ENCODE data around the gene ANKRD23.
"Not testable (repeated sequence)": the region's sequence is repeated elsewhere in the genome, so short reads cannot be mapped to it uniquely, and the experiment has no call there.

Gene ANKRD23

DNA sequence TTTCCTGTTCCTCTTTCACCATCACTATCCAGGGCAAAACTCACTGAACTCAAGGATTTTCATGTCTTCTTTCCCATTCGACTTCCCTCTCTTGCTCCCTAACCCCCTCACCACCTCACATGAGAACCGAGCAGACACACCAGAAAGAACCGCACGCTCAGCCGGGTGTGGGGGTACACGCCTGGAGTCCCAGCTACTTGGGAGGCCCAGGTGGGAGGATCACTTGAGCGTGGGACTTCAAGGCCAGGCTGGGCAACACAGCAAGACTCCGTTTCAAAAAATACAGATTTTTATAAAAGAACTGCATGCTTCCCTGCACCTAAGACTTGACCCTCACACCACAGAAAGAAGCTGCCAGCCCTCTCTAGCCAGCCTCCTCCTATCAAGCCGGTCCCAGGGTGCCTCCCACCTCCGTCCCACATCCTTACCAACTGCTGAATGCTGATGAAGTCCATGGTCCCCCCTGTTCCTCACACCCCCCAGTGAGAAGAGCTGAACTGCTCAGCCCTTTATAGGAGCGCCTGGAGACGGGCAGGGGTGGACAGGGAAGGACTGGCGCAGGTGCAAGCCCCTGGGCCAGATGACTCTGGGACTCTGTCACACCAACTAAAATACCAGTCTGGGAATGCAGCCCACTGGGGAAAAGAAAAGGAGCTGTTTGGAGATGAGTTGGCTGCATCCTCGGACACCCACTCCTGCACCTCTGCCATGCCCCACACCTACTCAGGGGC lies at the start of gene ANKRD23:
Gene ANKRD23 (minus strand): TSS at position 484 of the 731 bp plus-strand sequence. CDS start 29 bp downstream, at position 455.
- no peak for DNase-seq

DNA sequence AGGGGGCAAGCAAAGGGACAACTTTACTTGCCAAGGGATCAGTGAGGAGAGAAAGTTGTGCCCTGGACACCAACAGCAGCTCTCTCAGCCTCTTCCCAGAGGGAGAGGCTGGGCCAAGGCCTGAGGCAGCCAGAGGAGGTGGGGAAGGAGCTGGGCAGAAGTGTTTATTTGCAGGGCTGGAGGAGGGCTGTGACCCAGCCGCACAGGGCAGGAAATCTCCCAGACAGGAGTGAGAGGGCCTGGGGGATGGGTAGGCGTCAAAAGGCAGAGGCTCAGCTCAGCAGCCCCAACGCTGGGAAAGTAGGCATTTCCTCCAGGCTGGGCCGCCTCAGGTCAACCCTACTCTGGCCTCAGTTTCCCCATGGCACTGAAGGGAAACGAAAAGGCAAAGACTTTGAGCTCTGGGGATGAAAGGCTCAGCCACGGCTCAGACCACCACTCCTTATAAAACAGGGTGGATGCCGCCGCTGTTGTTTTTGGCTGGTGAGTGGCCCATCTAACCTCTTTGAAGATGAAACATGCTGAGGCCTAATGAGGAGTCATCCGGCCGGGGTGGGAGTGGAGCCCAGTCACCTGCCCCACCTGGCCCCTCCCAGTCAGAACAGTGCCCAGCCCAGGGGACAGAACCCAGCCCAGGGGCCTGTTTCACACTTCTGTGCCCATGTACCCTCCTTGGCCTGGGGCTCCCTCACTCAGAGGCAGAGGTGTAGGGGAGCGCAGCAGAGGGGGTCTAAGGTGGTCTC lies 47.9 kb upstream of the ANKRD23 start:
- no peak for DNase-seq

DNA sequence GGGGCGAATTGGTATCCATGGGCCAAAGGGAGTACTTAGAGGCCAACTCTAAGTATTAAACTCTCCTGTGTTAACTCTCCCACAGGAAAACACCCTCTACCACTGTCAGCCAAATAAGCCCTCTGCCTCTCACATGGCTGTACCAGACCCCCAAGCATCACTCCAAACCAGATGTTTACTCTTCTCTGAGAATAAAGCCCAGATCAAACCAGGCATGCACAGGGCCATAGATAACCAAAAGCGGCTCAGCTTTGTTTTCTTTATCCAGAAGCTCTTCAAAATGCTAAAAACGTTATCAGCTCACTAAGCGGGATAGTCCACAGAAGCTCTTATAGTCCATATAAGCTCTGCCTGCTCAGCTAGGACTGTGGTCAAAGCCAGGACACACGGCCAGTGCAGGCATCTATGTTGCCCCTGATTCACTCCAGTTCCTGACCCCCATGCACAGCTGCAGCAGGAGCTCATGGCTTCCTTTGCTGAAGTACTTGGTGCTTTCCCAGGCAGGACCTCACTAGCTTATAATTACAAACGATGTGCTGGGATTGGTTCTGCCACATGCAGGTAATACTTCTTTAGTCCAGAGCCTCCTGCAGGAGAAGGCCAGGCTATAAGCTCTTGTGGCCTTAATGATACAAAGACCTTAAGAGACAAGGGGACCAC lies 47.0 kb upstream of the ANKRD23 start:
- DNase-seq, result no peak

DNA sequence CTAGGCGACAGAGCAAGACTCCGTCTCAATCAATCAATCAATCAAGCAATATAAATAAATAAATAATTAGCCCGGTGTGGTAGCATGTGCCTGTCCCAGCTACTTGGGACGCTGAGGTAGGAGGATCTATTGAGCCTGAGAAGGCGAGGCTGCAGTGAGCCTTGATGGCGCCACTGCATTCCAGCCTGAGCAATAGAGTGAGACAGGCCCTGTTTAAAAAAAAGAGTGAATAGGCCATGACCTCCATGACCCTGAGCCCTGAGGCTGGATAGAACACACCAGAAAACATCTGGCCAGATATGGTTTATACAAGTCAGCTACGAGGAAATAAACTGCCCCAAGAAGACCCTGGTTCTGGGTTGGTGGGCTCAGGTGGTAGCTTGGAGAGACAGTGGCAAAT lies 46.4 kb upstream of the ANKRD23 start:
- no peak for DNase-seq

DNA sequence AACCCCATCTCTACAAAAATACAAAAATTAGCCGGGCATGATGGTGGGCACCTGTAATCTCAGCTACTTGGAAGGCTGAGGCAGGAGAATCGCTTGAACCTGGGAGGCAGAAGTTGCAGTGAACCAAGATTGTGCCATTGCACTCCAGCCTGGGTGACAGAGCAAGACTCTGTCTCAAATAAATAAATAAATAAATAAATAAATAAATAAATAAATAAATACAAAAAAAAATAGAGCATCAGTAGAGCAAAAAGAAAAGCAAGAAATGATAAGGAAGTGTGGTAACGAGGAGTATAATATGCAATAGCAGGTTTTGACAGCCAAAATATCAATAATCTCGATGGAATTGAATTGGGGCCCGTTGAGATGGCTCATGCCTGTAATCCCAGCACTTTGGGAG lies 45.7 kb upstream of the ANKRD23 start:
- not testable (repeated sequence) for DNase-seq

DNA sequence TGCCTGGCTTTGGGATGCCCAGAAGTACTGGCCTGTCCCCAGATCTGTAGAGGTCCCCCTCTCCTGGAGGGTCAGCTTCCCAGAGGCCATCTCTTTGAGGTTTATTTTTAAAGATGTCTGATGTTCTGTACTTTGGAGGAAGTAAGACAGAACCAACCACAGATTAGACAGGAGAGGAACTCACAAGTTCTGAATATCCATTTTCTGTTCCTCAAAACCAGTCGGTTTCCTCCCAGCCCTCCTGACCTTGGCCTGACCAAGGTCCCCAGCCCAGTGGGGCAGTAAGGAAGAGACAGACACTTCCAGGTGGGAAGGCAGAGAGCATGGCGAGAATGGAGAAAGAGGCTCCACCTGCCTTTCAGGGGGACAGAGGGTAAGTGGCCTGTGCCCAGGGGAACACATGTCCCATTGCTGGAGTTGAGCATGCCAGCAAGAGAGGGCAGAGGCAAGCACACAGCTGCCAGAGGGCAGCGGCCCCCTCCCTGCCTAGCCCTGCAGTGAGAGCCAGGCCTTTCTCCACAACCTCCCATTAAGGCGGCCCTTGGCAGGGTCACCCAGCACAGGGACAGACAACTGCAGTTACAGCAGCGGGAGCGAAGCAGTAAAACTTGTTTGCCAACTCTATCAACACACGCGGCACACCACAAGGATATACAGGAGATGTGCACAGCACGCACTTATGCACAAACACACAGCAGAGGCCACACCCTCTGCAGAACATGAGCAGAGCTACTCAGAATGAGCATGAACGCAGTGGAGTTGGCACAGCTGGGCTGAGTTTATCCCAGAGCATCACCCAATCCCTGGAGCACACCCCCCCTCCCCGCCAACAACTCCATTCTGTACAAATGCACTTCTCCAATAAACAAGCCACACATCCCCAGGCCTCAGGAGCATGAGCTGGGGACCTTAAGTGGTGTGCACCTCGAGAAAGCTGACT lies 44.5 kb upstream of the ANKRD23 start:
- no peak for DNase-seq

DNA sequence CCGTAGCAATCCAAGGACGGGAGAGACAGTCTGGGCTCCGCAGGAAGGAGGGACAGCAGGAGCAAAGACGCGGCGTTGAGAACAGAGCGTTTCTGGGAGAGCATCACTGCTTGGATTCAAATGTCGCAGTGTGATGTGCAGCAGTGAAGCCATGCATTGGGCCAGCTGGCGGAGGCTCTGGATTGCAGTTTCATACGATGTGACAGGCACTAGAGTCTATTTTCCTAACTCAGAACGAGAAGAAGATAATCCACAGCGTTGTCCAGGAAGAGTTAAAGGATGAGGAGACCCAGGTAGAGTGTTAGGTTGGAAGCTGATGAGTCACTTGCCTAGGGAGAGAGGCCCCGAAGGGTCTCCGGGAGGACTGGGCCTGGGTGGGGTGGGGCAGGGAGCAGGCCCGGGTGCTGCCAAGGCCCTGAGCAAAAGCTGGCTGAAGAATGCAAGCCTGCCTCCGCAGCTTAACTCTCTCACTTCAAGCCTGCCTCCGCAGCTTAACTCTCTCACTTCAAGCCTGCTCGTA lies 43.7 kb upstream of the ANKRD23 start:
- DNase-seq, result no peak

DNA sequence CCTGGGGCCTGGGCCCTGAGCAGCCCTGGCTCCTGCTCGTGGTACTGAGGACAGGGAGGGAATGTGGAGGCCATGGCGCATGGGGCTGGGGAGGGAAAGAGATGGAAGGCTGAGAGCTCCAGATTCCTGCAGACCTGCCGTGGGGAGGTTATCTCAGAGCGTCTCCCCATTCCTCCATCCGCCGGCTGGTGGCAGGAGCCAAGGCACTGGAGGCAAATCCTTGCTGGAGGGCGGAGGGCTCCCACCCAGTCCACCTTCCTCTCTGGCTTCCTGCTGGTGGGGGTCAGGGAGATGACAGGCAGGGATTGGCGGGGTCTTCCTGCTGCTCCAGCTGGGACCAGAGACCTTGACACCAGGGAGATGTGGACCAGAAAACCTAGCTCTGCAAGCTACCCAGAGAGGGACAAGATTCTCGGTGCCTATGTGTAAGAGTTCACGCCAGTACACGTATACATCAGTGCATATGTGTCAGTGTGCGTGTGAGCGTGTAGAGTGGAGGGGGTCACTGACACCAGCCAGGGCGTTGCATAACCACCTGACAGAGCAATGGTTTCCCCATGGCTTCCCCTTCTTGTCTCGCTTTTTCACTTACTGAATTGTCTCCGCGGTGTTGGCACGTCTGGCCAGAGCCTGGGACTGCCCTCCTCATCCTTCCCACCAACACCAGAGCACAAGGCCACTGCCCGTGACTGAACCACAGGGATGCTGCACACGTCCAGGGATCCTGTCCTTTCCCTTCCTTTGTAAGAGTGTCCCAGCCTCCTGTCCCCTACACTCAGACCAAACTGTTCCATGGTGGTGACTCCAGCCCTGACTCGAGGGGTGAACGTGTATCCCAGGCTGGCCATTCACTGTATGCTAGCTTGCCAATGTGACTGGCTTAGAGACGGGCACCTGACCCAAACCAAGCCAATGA lies 41.9 kb upstream of the ANKRD23 start:
- DNase-seq, result no peak

DNA sequence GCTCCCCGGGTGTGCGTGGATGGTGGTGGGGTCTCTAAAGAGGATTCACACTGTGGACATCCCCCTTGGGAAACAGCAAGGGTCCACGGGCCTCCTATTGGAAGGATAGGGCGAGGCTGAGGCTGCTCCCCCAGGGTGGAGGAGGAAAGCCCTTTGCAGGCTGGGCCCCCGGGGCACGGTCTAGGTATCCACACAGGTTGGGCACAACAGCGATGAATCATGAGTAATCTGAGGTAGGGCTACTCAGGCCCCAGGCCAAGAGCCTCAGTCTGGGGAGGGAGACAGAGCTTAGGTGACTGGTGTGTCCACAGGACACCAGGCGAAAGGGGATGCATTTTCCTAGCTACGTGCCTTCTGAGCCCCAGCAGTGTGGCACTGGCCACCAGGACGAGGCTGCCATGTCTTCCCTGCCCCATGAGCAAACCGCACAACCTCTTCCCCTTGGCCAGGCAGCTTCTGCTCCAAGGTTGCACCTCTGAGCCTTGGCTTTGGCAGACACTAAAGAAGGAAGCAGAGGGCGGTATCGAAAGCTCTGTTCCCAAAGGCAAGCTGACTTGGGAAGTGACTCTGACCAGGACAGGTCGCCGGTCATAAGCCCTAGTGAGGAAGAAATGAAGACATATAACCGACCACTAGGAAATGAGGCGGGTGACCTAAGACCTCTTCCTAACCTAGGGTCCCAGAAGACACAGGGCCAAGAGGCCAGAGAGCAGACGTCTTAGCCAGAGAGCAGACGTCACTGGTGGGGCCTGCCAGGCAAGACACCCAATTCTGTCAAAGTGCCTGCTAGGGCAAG lies 40.7 kb upstream of the ANKRD23 start:
- no peak for DNase-seq

DNA sequence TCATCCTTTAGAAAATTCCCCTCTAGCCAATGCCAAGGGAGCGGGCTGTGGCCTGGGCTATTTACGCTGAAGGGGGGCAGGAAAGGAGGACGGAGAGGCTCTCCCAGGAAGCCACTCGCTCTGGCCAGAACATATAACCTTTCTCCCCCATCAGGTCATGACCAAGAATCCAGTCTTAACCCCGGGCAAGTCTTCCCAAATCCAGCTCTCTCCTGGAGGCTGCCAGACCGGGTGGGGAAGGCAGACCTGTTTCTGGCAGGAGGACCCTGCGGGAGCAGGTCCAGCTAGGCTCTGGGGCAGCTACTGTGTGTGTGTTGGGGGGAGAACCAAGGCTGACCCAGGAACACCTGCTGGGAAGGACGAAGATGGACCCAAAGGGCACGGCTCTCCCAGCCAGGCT lies 39.5 kb upstream of the ANKRD23 start:
- DNase-seq, result no peak

DNA sequence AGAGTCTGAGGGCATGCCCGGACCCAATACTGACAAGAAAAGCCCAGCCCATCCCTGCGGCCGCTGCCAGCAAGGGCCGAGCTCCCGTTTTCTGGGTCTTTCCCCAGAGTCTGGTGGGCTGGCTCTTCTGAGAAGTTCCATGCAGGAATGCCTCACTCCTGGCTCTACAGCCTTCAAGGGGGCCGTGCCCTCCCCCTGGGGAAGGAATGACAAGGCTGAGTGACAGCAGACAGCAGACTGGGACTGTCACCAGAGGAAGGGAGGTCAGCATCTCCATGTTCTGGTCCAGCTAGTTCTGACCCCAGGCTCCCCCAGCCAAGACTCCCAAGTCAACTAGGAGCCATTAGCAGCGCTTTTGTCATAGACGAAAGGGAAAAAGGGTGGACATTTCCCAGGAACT lies 39.1 kb upstream of the ANKRD23 start:
- DNase-seq, result no peak

DNA sequence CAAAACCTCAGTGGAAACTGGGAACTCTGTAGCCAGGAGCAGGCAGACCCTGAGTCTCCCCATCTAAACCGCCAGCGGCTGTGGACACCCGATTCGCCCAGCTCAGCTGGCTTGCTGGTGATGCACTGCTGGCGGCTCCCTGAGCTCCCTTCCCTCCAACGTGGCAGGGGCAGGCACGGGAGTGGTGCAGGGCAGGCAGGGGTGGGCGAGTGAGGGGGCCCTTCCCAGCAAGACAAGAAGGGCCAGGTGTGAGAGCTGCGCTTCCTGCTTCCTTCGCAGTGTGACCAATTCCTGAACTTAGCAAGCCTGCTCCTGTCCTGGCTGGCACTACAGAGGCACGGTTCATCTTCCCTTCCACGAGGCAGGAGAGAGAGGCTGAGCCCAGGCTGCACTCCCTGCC lies 38.4 kb upstream of the ANKRD23 start:
- DNase-seq, result no peak

DNA sequence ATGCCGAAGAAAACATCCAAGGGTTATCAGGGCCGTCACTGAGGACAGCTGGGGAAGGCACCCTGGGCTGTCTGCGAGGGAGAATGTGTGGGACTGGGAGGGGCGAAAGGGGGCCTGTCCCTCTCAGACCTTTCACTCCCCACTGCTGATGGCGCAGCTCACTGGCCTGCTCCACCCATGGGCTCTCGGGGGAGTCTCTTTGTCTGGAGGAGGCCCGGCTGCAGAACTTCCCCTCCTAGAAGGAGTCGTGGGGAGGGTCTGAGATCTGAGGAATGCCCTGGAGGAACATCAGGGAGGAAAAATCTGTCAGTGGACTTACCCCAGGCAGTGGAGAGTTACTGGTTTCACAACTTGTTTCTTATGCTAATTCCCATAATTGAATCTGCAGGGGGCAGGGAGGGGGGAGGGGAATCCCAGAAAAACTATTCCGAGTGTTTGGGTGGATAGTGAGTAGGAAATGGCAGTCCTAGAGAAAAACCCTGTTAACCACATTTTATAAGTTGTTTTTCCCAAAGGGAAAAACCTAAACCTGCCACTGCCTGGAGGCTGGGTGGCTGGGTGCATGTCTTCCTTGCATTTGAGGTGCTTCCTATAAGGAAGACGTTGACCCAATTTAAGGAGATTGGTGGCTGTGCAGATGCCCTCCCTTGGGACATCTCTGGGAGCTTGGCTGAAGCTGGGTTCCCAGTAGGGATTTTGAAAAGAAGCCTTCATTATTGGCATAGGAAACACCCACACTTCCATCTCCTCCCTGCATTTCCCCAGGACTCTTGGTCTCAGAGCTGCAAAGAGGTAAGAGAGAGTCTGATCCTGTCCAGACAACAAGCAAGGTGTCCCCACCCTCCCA lies 37.8 kb upstream of the ANKRD23 start:
- DNase-seq, result no peak

DNA sequence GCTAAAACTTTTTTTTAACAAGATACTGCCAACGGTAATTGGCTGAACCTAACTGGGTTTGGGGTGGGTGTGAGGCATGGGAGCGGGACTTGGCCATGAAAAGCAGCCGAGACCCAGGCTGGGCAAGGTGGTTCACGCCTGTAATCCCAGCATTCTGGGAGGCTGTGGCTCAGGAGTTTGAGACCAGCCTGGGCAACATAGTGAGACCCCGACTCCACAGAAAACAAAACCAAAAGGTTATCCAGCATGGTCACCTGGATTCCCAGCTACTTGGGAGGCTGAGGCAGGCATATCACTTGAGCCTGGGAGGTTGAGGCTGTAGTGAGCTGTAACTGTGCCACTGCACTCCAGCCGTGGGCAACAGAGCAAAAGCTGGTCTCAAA lies 37.1 kb upstream of the ANKRD23 start:
- no peak for DNase-seq

DNA sequence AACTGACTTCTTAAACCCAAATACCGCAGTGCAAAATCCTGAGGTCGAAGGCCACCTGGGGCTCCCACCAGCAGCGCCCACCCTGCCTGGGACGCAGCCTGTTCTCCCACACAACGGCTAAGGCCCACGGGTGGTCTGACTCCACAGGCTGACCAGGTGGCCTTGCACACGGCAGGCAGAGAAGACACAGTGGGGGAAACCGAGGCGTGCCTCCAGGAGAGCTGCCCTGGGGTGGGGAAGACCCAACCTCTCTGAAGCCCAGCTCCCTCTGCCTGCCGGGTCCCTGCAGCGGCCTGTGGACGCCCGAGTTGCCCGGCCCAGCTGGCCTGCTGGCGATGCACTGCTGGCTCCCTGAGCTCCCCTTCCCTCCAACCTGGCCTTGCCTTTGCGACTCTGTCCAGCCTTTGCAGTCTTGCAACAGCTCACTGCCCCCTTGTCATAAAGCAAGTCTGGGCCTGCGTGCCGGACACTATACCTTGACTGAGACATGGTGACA lies 35.8 kb upstream of the ANKRD23 start:
- DNase-seq, result no peak

DNA sequence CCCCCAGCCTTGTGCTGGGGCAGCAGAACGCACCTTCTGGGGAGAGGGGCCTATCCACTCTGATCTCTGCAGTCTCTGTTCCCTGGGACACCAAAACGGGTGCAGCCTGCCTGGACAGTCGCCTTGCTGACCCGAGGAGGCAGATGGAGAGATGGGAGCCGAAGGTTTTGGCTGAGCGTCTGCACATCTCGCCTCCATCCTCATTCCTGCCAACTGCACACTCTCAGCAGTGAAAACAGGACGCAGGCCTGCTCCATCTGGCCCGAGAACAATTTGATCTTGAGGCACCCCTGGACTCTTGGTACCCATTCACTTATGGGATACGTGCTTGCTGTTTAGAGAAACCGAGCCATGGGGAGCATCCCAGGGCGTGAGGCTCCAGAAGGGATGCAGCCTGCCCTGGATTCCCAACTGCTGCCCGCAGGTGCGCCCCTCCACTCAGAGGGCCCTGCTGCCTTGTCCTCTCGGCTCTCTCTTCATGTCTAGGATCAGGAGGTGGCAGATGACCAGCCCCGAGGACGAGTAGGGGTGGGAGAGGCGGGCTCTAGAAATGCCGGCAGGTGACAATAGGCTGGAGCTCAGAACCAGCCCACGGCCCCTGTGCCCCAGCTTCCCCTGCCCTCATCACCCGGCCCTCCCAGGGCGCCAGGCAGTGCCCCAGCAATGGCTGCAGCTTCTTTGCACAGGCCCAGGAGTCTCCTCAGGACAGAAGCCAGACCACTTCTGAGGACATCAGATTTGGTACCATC lies 35.1 kb upstream of the ANKRD23 start:
- no peak for DNase-seq

DNA sequence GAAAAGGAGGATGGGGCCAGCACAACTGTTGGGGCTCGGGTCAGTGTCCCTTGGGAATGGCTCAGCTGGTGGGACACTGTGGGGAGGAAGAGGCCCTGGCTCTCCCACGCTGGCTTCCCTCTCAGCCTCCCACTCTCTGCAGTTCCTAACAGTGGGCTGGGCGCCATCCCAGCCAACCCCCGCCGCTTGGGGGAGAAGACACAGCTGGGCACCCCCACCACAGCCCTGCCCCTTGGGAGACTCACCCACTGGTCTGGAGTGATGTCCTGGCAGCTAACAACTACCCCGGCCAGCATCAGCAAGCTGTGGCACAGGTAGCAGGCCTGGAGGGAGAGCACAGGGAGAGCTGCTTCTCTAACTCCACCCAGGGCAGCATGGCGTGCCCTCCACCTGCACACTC lies 34.4 kb upstream of the ANKRD23 start:
- no peak for DNase-seq

DNA sequence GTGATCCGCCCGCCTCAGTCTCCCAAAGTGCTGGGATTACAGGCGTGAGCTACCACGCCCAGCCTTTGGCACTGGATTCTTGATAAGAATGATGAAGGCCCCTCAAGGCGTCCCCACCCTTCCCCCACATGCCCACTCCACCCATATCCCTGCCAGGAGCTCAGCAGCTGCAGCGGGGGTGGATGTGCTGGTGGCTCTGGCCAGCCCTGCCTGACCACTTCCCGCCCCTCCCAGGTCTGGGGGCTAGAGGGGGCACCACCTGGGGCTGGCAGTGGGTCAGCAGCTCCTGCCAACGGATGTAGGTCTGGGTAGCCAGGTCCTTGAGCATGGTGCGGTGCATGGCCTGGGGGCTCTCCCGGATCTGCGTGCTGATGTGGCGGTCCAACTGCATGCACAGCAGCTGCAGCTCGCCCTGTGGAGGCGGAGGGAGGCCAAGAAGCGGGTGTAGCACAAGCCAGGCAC lies 33.8 kb upstream of the ANKRD23 start:
- no peak for DNase-seq

DNA sequence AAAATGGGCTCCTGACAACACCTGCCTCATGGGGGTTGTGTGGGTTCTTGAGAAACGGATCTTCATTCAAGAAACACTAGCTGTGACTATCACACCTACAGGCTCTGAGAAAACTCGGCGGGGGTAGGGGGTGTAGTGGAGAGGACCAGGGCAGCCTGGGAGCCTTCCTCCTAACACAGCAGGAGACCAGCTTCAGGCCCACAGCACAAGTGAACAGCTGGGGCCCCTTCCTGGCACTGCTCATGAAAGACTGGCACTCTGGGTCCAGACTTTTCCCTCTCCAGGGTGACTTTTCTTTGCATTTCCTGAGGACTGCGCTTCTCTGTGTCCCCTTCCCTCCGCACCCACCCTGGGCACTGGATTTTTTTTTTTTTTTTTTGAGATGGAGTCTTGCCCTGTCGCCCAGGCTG lies 33.2 kb upstream of the ANKRD23 start:
- no peak for DNase-seq

All from NCI-H1105 (cell line).